GM19099 (cell line): Measurements from ENCODE around the gene PPP4R3A.

Experiments
- POLR2A ChIP-seq: IDR thresholded peaks from 3 replicates; pipeline ENCODE4 v1.6.1; 2011; ENCODE audit warnings: low read depth; ENCODE audit not compliant: insufficient read length; ENCODE audit errors: extremely low read depth

The PPP4R3A gene

DNA sequence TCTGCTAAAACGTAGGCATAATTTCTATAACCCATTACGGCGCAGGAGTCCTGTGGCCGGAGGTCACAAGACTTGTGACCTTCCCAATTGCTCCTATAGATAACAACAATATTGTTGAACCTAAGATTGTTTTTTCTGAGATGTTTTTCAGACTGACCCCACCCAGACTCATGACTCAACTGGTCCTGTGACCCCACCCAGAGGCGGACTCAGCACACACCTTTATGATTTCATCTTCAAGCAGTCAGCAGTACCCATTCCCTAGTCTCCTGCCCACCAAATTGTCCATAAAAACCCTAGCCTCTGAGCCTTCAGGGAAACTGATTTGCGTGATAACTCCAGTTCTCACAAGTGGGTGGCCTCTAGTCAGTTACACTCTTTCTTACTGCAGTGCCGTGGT, 5.9 kb upstream of the PPP4R3A start:
- no peak for TF ChIP-seq POLR2A

DNA sequence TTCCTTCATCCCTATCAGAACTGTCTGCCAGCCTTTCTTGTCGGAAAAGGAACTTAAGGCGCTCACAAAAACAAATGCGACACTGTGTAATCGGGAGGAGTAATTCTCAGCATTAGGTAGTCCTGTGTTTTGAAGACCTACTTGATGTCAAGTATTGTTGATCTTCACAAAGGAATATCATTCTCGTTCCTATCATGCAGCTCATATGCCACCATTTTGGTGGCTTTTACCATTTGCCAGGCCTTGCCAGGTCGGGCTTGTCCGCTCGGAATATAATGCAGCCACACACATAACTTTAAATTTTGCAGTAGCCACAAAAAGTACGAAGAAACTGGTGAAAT, 903 bp upstream of the PPP4R3A start:
- no peak for TF ChIP-seq POLR2A

DNA sequence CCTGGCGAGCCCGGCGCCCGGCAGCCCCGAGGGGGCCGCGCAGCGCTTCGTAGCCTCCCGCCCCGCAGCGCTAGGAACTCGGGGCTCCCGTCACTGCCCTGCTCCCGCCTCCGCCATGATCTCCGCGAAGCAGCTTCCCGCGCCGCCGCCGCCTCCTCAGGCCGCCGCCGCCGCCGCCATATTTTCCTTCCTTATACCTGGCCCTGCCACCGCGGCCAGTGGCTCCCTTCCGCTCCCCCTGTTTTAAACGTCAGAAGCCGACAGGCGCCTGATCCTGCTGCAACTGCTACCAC, 286 bp downstream of the PPP4R3A start:
- no peak for TF ChIP-seq POLR2A

DNA sequence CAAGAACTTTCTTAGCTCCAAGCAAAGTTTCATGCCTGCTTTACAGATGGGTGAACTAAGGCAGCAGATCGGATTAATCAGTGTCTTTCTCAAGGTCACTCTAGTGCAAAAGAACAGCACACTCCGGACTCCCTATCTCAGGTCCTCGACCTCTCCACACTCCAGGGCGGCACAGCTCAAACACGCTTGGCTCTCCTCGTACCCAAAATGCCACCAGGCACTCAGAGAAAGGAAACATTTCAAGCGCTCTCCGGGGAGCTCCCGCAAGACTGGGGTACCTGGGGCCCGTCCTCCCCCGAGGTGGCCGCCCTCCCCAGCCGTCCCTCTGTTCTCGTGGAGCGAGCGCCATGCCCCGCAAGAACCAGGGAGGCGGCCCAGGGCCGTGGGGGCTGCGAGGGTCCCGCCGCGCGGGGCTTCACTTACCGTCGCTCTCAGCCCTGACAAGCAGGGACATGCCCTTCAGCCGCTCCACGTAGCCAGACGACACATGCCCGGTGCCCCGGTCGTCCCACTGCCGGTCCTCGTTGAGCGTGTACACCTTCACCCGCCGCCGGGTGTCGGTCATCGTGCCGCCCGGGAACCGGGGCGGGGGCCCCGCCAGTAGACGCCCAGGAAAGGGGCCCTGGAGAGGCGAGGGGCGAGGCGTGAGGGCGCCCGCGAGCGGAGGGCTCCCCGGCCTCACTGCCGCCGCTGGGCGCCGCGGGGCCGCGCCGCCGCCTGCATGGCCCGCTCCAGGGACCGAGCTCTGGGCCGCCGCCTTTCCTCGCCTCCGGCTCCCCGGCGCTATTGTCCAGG, 830 bp downstream of the PPP4R3A start:
- TF ChIP-seq POLR2A, result no peak

DNA sequence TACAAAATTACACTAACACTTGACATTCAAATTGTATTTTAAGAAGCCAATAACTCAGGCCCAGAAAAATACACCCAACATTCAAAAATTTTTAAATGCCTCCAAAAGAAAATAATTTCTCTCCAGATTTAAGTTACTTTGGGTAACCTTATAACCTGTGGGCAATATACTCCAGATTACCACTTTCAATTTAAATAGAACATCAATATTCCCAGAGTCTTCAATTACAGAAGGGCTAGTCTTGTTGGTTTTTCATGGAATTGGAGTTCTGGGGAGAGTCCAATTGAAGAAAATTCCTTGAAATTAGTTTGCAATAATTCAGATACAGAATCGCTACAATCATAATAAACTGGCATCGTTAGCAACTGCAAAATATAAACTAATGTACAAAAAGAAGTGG, 2.0 kb downstream of the PPP4R3A start:
- no peak for TF ChIP-seq POLR2A

DNA sequence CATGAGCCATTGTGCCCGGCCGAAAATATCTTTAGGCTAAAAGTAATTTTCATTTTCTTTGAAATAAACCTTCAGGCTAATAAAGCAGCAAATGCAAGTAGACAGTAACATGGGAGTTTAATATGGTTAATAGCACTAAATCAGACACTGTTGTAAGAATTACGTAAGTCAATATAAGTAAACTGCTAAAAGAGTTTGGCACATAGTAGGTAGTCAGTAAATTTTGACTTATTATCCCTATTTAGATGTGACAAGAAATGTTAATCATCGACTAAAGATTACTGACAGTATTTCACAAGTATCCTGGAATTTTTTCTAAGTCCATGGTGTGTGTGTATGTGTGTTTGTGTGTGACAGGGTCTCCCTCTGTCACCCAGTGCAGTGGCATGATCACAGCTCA, 3.9 kb downstream of the PPP4R3A start:
- no peak for TF ChIP-seq POLR2A

DNA sequence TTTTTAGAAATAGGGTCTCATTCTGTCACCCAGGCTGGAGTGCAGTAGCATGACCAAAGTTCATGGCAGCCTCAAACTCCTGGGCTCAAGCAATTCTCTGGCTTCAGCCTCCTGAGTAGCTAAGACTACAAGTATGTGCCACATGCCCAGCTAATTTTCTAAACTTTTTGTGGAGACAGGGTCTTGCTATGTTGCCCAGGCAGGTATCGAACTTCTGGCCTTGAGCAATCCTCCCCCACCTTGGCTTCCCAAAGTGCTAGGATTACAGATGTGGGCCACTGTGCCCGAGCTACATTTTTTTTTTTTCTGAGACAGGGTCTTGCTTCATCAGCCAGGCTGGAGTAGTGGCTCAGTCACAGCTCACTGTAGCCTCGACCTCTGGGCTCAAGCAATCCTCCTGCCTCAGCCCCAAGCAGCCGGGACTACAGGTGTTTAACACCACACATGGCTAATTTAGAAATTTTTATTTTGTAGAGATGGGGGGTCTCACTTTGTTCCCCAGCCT, 7.1 kb downstream of the PPP4R3A start:
- no peak for TF ChIP-seq POLR2A

DNA sequence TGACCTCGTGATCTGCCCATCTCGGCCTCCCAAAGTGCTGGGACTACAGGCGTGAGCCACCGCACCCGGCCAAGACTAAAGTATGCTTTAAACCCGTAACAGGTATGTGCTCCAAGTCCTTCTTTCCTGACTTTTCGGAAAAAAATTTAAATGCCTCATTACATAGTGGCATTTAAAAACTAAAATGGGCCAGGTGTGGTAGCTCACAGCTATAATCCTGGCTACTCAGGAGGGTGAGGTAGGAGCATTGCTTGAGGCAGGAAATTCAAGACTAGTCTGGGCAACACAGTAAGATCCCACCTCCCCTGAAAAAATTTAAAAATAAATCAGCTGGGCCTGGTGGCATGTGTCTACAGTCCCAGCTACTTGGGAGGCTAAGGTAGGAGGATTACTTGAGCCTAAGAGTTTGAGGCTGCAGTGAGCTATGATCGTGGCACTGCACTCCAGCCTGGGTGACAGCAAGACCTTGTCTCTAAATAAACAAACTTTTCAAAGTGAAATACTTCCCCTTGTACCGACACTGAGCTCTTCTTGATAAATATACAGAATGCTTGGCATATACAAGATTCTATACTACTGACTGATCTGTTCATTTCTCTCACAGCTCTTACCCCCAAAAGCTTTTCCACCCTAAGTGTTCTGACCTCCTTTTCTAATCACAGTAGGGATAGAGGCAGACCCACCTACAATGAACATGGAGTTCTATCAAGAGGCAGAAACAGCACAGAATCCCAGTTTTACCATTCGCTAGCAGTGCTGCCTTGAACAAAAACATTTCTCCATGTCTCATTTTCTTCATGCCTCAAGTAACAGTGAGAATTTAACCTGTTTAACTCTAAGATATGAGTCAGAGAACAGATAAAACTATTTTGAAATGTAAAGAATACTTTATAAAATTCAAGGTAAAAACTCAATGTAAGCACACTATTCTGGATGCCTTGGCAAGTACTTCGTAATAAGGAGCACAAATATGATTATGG, 7.9 kb downstream of the PPP4R3A start:
- TF ChIP-seq POLR2A, result no peak

DNA sequence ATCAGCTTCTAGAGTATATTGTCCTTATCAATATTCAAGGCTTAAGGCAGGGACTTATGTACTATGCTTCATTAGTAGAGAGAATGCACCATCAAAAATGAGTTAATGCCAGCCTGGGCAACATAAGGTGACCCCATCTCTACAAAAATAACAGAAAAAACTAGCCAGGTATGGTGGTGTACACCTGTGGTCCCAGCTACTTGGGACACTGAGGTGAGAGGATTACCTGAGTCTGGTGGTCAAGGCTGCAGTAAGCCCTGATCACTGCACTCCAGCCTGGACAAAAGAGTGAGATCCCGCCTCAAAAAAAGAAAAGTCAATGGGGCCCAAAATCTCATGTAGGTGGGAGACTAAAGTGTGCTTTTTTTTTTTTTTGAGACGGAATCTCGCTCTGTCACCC, 8.8 kb downstream of the PPP4R3A start:
- TF ChIP-seq POLR2A, result no peak

DNA sequence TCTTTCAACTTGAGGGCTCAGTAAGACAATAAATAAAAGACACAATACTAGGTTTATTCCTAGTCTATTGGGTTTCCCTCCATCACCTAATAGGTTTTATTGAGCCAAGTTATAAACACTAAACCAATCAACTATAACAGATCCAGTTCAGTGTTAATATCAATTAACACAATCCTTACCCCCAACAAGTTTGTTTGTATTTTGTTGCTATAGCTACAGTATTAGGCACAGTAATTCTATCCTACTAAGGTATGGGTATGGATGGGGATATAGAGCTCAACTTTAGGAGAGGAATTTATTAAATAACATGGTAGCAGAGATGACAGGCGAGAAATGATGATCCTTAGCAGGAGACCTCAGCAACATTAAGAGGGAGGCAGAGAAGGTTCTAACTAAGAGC, 13.3 kb downstream of the PPP4R3A start:
- no peak for TF ChIP-seq POLR2A

DNA sequence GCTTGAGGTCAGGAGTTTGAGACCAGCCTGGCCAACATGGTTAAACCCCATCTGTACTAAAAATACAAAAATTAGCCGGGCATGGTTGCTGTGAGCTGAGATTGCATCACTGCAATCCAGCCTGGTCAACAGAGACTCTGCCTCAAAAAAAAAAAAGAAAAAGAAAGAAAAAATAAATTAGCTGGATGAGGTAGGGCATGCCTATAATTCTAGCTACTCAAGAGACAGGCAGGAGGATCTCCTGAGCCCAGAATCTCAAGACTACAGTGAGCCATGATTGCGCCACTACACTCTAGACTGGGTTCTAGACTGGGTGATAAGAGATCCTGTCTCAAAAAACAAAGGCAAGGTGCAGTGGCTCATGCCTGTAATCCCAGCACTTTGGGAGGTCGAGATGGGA, 16.9 kb downstream of the PPP4R3A start:
- no peak for TF ChIP-seq POLR2A

DNA sequence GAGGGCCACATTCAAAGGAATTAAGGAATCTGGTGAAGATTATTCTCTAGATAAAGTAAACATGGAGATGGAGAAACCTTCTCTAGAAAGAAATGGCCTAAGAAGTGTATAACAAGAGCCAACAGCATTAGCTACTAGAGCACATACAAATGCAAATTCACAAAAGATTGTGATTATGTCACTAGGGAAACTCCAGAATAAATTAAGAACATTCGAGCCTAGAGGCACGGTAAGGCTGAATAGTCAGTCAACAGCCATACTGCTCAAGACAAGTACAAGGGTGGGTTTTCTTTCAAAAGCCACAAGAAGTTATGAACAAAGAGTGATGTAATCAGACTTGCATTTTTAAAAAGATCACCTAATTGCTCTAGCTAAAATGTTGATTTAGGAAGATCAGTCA, 25.4 kb downstream of the PPP4R3A start:
- TF ChIP-seq POLR2A, result no peak

DNA sequence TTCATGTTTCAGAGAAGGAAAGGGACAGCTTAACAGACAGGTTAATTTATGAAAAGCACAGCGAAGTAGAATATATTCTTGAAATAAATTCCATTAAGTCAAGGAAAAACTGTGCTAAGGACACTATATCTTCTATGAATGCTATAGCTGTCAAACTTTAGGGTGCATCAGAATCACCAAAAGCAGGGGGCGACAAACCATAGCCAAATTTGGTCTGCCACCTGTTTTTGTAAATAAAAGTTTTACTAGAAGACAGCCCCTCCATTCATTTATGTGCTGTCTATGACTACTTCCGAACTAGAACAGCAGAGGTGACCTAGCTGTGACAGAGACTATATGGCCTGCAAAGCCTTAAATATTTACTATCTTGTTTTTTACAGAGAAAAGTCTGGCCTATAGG, 25.9 kb downstream of the PPP4R3A start:
- TF ChIP-seq POLR2A, result no peak

DNA sequence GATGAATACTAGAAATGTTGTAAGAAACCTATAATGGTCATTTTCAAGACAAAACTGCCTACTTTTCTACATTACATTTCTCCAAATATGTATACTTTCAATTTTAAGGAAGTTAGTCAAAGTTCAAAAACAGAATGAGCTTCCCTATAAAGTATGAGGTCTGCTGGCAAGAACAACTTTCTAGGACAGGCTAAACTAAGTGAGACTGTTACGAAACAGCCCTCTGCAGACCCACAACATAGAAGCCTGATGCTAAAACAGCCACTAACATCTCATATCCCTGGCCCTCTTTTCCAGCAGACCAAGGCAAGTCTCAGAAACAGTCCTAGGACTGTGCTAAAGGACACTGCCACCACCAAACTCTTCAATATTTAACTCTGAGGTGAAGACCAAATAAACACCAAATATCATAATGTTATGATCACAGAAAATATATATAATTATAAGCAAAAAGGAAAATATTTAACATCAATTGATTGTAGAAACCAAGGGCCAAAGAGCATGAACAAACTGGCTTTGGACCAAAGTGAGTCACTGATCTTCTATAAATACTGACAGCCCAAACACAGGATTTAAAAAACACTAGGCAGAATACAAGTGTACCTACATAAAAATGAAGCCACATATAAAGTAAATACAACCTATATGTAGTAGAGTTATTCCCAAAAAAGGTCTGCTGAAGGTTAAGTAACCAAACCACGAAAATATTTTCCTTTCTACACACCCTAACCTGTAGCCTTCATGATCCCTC, 27.7 kb downstream of the PPP4R3A start:
- TF ChIP-seq POLR2A, result no peak

DNA sequence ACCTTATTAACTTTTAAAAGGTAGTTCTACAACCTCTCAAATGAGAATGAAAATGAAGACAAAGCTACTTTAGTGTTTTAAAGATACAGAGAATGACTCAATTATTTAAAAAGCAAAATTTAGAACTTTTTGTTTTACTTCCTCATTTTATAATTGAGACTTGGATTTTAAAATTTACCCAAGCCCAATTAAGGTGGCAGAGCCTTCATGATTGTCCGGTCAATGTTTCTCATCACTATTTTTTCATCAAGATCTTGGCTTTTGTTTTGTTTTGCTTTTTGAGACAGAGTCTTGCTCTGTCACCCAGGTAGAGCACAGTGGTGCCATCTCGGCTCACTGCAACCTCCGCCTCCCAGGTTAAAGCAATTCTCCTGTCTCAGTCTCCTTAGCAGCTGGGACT, 32.7 kb downstream of the PPP4R3A start:
- no peak for TF ChIP-seq POLR2A
